Left ventricle myocardium inferior (tissue), 1 donor: Measurements from ENCODE around the gene TMEM132D. TPM values are rescaled to one million over a fixed set of nuclear protein-coding genes. Genes with fewer than 3 reads are reported as not detected.

Source experiments
- DNase-seq: peaks from one replicate; pipeline ENCODE4 v3.0.0-alpha.2; 2020
- H3K27ac ChIP-seq: fragments of 200-600 bp; replicated peaks from 2 replicates; pipeline ENCODE4 v1.8.0; 2021
- H3K27me3 ChIP-seq: fragments of 200-600 bp; 2 replicates; pipeline ENCODE4 v1.8.0; 2021; ENCODE audit warnings: low read depth
- H3K36me3 ChIP-seq: fragments of 200-600 bp; 2 replicates; pipeline ENCODE4 v1.8.0; 2021
- H3K4me1 ChIP-seq: fragments of 200-600 bp; 2 replicates; pipeline ENCODE4 v1.8.0; 2021
- H3K4me3 ChIP-seq: fragments of 200-600 bp; 2 replicates; pipeline ENCODE4 v1.8.0; 2021; ENCODE audit warnings: mild to moderate bottlenecking, moderate library complexity
- H3K9me3 ChIP-seq: fragments of 200-600 bp; replicated peaks from 2 replicates; pipeline ENCODE4 v1.8.0; 2021
- CTCF ChIP-seq: fragments of 200-600 bp; IDR thresholded peaks from 2 replicates; pipeline ENCODE4 v1.8.0; 2021; ENCODE audit warnings: antibody characterized with exemption, mild to moderate bottlenecking, borderline replicate concordance
- intact Hi-C: fragments of 100-400 bp; cut with micrococcal nuclease; formaldehyde crosslinking; loops from one replicate; pipeline ENCODE4 v1.11.0; 2022
- long read RNA-seq: library from polyadenylated mRNA; unstranded; transcript quantifications from one replicate; pipeline ENCODE4 v2.0.0, GENCODE V29; 2021
- total RNA-seq: library from RNA; stranded (reverse); fragmentation: NEBNext Ultra II Directional; extraction: Animal tissue kit (Norgen Biotek cat#: 25700); gene quantifications from one replicate; pipeline ENCODE4 v1.2.1, GENCODE V29; 2021
- donor health status: DM: no; HTN: yes; CAD: no; lungs with severe emphysema.

TMEM132D gene
- not detected for total RNA-seq
- long read RNA-seq = 0 reads

GRCh38 chr12:129903956-129904829 is at the start of gene TMEM132D:
Gene TMEM132D, minus strand, starts transcription at chr12:129904025.
- Histone ChIP-seq H3K27me3 (peaks cover 95% of the 10 kb centered on the region), H3K36me3 (no peaks in the 10 kb centered on the region), H3K4me3 (no peak within 1 kb of the TSS), H3K27ac (no peak within 1 kb of the TSS), H3K4me1 (no peaks in the 10 kb centered on the region), H3K9me3 (no peaks in the 10 kb centered on the region)
- TF ChIP-seq CTCF = no peak
- no peak for DNase-seq
- intact Hi-C loops = no loop called here

GRCh38 chr12:129949651-129950050 is 45.8 kb upstream of the TMEM132D start:
- no peak overlapping the region for H3K27ac ChIP-seq
- H3K36me3 ChIP-seq = no peaks in the 10 kb centered on the region
- H3K4me1 ChIP-seq = no peaks in the 10 kb centered on the region
- no peak for TF ChIP-seq CTCF
- peaks cover 18% of the 10 kb centered on the region for H3K9me3 ChIP-seq
- H3K4me3 ChIP-seq = no peak overlapping the region
- H3K27me3 ChIP-seq = no peaks in the 10 kb centered on the region
- DNase-seq = no peak
- intact Hi-C loops = no loop called here

GRCh38 chr12:129941618-129942017 is 37.8 kb upstream of the TMEM132D start:
- no peak for DNase-seq
- TF ChIP-seq CTCF = no peak
- Histone ChIP-seq H3K36me3 (no peaks in the 10 kb centered on the region), H3K4me1 (no peaks in the 10 kb centered on the region), H3K27ac (no peak overlapping the region), H3K27me3 (no peaks in the 10 kb centered on the region), H3K4me3 (no peak overlapping the region), H3K9me3 (no peaks in the 10 kb centered on the region)
- intact Hi-C loops = no loop called here

- intact Hi-C loops = no loop called here
- Histone ChIP-seq H3K27me3 (no peaks in the 10 kb centered on the region), H3K4me3 (no peak overlapping the region), H3K9me3 (peaks cover 11% of the 10 kb centered on the region), H3K4me1 (no peaks in the 10 kb centered on the region), H3K36me3 (no peaks in the 10 kb centered on the region), H3K27ac (no peak overlapping the region)
- no peak for DNase-seq
- TF ChIP-seq CTCF = no peak
Observed at GRCh38 chr12:129938089-129938488, 34.3 kb upstream of the TMEM132D start.

GRCh38 chr12:129937426-129937825 is 33.6 kb upstream of the TMEM132D start:
- DNase-seq = no peak
- intact Hi-C loops = no loop called here
- no peaks in the 10 kb centered on the region for H3K4me1 ChIP-seq

More at GRCh38 chr12:129937426-129937825, 33.6 kb upstream of the TMEM132D start:
- H3K36me3 ChIP-seq = no peaks in the 10 kb centered on the region
- H3K4me3 ChIP-seq = no peak overlapping the region
- H3K27ac ChIP-seq = no peak overlapping the region
- no peak for TF ChIP-seq CTCF
- peaks cover 17% of the 10 kb centered on the region for H3K9me3 ChIP-seq
- H3K27me3 ChIP-seq = no peaks in the 10 kb centered on the region
